DMS53 treated with DMSO at 0.1 percent for 48 hours (cell line): ENCODE data around the gene AIF1.
A peak's percentile ranks its signal among the peaks of the same experiment; 100 is the strongest.

ENCODE experiments used
- DNase-seq: peaks from one replicate; lab custom pipeline; 2025; ENCODE audit not compliant: unreplicated experiment; lab: John Stamatoyannopoulos, UW

AIF1 gene

DNA sequence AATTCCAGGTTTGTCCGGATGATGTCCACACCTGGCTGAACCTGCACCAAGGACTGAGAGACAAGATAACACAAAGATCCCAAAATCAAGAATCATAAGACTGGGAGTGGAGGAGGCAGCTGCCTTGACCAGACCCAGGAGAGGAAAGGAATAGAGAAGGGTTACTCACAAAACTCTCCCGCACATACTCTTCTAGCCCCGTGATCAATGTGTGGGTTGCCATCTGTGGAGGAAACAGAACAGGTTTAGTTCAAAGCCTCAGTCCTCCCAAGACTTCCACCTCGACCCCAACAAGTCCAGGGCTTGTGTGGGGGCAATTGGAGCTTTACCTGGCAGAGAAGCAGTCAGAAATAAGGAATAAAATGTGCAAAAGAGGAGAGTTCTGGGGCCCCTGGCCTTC lies 26.3 kb downstream of the AIF1 start:
- DNase-seq = no peak

DNA sequence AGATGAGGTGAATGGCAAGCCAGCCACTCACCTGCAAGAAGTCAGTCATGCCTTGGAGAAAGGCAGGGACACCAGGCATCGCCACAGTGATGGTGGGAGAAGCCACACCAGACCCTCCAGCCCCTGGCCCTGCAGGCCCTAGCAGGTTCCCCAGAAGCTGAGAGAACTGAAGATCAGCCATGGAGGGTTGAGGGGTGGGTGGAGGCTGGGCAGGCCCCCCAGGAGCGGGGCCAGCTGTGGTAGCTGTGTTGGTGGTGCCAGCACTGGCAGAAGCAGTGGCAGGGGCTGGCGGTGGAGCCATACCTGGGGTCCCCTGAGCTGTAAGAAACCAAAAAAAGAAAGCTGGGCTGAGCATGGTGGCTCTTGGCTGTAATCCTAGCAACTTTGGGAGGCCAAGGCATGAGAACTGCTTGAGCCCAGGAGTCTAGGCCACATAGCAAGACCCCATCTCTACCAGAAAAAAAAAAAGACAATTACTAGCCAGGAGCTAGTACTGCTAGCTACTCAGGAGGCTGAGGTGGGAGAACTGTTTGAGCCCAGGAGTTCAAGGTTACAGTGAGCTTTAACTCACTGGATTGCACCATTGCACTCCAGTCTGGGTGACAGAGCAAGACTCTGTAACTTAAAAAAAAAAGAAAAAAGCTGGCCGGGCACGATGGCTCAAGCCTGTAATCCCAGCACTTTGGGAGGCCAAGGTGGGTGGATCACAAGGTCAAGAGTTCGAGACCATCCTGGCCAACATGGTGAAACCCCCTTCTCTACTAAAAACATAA lies 27.9 kb downstream of the AIF1 start:
- no peak for DNase-seq

DNA sequence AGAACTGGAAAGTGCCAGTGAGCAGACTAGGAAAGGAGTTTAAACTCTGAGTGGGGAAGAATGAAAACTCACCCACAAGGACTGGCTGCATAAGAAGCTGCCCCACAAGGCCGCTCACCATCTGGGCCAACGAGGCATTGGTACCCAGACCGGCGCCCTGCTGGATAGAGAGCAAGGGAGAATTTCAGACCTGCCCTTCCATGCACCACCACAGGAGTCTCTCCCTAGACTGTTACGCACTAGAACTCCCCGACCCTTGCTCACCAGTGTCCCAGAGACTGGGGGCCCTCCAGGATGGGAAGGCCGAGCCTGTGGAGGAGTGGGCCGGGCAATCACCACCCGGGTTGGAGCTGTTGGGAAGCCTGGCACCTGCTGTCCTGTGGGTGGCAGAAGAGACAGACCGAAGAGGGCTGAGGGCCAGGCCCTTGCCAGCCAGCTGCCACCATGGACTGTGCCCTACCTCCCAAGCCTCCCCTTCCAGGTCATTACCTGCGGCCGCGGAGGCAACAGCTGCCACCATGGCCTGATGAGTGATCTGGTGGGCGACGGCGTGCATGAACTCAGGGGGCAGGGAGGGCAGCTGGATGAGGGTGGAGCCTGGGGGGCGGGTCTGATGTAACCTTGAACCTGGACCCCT lies 28.9 kb downstream of the AIF1 start:
- DNase-seq = no peak

DNA sequence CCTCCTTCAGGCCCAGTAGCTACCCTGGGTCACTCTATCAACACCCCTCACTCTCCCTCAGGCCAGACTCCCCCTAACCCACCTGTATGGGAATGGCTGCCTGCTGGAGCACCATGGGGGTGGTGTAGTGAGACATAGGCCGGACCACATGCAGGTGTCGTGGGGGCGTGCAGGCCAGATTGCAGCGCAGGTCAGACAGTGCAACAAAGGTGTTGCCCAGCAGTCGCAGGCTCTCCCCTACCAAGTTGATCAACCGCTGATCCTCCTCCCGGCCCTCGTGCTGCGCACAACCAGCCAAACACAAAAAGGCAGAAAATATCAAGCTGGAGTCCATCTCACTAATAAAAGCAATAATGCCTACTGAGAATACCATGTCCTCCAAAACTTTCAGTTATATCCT lies 30.3 kb downstream of the AIF1 start:
- no peak for DNase-seq

DNA sequence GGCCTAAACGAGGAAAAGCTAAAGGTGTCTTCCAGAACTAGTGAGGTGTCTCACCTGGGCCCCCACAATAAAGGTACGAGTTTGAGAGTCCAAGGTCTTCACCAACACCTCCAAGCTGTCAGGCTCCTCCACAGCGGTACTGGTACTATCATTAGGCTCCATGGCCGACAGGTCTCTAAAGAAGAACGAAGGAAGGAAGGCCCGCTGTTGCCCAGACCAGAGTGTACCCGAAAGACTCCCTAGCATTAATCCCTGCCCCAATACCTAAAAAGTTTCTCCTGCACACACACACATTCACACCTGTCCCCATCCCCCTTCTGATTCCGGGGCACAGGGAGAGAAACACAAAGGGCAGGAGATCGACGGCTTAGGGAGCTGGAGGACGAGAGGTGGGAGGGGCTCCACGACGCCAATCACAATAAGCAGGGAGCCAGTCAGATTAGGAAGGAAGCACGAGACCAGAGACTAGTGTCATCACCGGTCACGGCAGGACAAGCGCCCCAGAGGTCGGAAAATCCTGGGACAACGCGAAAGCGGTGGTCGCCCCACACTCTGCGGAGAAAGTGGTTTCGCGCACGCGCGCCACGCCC lies 36.7 kb downstream of the AIF1 start:
- DNase-seq = peak; percentile 79

DNA sequence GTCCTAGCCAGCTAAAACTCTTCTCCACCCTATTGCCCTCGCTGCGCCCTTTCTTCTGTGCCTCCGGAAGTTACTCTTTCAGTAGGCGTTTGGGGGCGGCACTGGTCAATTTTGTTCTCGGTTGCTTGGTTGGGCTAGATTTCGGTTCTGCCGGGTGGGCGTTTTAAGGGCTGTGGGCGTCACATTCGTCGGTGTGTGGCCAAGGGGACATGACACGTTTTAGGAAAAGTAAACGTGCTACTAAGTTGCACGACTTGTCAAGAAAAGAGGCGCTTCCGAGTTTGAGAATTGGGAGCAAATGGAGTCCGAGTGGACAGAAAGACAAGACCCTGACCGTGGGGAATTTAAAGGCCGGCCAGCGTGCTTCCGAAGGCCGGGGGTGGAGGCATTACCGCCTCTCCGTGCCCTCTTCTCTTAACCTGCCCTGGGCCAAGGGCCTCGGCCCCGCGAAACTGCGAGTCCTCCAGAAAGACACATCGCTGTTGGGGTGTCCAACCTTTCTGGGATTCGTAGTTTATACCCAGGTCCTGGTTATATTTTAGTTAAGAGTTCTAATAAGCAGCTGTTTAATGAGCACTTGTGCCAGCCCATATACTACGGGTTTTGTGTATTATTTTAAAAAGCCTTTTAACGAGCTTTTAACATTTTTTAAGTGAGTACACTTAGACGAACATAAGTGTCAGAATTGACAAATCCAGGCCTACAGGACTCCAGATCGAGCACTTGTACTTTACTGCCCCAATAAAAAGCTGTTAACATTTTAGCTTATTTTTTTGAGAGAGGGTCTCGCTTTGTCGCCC lies 38.1 kb downstream of the AIF1 start:
- DNase-seq = no peak

DNA sequence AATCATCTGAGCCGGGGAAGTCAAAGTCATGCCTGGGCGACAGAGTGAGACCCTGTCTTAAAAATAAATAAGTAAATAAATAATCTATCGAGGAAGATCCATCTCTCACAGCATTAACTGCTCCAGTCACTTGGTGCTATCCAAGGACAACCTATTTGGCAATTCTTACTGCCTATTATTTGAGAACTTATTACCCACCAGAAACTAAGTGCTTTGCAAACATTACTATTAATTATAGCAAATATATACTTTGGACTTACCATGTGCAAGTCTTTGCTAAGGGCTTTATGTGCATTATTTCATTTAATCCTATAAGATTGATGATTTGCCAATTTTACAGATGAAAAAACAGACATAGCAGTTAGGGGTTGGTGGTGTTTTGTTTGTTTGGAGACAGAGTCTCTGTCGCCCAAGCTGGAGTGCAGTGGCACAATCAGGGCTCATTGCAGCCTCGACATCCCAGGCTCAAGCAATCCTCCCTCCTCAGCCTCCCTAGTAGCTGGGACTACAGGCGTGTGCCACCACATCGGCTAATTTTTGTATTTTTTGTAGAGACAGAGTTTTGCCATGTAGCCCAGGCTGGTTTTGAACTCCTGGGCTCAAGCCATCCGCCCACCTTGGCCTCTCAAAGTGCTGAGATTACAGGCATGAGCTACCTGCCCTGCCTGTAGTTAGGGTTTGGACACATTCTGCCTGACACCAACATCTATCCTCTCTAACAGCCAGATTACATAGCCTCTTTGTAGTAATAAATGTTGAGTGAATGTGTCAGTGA lies 39.7 kb downstream of the AIF1 start:
- DNase-seq = no peak

DNA sequence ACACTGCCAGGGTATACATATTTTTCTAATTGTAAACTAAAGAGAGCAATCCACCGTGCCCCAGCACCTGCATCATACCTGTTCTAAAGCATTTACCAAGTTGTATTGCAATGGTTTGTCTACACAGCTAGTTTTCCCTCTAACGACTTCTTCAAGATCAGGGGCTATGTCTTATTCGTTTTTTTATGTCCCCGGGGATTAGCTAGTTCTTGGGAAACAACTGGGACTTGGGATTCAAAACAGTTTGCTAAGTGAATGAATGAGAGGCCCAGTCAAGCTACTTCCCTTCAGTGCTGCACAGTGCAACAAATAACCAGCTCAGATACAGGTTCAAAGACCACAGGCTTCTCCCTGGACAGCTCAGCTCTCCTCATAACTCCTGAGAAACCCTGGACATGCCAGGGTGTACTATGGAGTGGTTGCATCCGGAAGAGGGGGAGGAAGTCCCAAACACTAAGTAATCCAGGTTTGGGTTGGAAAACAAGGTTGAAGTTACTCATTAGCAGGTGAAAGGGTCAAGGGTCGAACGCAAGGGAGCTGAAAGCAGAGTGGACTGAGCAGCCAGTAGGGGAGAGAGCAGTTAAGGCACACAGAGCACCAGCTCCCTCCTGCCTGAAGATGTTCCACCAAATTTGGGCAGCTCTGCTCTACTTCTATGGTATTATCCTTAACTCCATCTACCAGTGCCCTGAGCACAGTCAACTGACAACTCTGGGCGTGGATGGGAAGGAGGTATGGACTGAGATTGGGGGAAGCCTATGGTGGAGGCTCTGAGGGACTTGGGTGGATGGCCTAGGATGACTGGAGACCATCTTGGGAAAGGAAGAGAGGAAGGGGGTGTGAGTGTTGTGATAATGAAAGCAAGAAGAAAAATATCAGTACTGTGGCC lies 40.6 kb downstream of the AIF1 start, which contains the start of gene APOM:
TSS of gene APOM (plus strand) at position 546 of the 889 bp plus-strand sequence. CDS start at position 619, 73 bp downstream.
- DNase-seq = no peak

DNA sequence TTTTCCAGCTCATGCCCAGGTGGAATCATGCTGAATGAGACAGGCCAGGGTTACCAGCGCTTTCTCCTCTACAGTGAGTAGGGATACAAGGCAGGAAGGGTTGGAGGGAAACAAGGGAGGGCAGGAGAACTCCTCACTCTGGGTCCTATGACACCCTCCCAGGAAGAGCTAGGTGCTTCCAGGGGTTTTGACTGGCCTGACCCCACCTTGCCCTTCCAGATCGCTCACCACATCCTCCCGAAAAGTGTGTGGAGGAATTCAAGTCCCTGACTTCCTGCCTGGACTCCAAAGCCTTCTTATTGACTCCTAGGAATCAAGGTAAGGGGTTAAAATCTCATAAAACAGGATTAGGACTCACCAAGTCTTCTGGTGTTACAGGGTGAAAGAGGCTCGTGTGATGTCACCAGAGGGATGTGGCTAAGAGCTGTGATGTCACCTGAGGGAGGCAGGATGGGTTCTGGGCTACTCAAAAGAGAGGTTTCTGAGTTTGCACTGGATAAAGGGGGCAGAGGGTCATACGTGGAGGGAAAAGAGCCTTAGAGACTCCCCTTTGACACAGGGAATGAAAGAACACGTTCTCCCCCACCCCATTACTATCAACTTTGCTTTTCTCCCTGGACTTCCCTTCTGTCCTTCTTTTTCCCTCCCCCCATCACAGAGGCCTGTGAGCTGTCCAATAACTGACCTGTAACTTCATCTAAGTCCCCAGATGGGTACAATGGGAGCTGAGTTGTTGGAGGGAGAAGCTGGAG lies 42.5 kb downstream of the AIF1 start:
- no peak for DNase-seq

DNA sequence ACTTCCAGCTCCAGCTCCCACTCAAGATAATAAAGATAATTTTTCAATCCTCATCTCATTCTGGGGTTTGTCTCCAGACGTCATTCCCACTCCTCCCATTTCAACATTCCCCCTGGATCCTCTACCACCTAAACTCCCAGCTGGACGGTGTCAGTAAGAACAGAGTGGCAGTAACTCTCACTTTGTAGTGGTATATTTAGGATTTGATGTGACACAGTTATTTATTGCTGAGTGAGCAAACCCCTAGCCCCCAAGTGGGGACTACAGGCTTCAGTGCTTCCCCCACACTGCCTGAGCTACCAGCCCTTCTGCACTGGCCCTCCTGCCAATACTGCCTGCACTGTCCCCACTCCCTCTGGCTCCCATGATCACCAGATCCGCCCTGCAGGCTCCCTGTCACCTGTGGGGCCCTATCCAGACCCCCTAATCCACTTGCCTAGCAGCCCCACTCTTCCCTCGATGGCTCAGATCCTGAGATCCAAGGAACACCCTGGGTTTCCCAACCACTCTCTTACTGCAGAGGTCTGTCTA lies 43.2 kb downstream of the AIF1 start:
- no peak for DNase-seq

DNA sequence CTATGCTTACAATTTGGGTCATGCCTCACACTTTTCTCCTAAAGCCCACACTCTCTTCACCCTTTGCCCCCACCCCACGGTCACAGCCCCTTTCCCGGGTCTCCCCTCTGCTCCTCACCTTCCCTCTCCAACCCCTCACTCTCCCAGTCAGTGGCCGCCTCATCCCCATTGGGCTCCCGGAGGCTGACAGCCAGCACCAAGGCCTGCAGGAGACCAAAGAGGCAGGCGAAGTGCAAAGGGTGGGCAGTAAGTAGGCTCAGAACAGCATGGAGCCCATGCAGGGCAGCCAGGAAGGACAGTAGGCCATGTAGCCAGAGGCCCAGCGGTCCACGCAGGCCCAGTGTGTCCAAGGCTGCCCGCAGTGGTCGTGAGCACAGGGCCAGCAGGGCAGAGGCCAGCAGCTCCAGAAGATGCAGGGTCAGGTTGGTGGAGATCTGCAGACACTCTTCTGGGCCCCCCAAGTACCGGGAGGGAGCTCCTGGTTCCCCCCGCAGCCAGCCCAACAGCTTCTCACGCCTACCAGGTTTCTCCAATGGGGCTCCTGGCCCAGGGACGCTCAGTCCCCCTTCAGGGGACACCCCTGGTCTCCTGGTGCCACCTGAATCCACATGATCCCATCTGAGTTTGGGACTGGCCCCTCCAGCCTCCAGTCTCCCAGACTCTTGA lies 44.1 kb downstream of the AIF1 start:
- no peak for DNase-seq

DNA sequence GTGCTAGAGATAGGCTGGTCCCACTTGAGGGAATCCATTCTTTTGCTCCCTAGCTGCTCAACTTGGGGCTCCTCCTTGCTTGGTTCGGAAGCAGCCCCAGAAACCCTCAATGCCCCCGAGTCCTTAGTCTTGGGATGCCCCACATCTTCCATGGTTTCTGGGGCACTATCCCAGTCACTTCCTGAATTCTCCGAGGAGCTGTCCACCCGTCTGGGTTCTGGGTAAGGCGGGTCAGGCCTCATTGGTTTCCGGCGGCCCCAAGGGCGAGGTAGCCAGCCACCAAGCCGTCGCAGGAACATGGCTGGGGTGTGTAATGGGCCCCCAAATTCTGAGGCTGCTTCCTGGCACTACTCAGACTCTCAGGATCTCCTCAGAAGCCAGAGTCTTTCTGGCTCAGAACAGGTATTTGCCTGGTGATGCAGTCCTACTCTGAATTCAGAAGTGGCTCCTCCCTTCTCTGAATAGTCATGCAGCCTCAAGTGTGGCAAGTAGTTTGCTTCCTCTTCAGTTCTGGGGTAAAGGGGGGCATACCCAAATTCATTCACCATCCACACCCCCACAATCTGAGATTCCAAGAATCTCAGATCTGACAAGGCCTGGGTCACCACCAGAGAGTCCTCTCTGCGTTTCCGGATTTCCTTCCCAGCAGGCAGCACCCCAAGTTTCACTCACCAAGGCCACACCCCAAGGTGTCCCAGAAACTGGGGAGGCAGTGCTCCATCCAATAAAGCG lies 44.8 kb downstream of the AIF1 start:
- DNase-seq = no peak

DNA sequence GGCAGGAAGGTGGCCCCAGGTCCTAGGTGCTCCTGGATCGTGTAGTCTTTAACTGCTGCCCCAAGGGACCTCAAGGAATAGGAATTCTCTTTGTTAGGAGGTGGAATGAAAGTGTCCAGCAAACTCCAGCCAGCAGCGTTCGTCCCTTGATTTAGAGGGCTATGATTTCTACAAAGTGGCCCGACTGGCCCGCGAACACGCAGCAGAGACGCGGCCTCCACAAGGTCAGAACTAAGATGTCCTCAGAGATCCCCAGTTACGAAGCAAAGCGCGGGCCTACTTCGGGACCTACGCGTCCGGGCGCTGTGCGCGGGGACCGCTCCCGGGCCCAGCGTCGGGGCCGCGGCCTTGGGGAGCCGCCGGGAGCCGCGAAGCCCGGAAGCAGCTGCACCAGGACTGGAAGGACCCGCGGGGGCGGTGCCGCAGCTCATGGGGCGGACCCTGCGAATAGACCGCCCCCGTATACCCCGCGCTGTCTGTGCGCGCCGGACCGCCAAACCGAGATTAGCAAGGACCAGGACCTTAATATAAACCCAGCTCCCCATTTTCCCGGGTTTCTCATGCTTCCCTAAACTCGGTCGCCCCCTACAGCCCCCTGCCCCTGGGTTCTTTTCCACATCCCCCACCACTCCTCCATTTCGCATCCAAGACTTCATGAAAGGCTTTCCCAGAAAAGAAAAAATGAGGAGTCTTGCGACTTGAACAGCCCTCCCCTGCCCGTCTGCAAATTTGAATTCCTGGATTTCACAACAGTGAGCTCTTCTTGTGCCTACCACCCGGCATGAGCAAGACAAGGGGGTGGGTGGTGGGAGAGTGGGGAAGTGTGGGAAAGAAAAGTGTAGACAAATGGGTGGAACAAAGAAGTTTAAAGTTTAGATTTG lies 45.6 kb downstream of the AIF1 start, which contains the start of gene C6orf47:
TSS of gene C6orf47 (minus strand) at position 398 of the 881 bp plus-strand sequence. CDS start 831 bp downstream, outside the sequence.
- peak; percentile 73 for DNase-seq

DNA sequence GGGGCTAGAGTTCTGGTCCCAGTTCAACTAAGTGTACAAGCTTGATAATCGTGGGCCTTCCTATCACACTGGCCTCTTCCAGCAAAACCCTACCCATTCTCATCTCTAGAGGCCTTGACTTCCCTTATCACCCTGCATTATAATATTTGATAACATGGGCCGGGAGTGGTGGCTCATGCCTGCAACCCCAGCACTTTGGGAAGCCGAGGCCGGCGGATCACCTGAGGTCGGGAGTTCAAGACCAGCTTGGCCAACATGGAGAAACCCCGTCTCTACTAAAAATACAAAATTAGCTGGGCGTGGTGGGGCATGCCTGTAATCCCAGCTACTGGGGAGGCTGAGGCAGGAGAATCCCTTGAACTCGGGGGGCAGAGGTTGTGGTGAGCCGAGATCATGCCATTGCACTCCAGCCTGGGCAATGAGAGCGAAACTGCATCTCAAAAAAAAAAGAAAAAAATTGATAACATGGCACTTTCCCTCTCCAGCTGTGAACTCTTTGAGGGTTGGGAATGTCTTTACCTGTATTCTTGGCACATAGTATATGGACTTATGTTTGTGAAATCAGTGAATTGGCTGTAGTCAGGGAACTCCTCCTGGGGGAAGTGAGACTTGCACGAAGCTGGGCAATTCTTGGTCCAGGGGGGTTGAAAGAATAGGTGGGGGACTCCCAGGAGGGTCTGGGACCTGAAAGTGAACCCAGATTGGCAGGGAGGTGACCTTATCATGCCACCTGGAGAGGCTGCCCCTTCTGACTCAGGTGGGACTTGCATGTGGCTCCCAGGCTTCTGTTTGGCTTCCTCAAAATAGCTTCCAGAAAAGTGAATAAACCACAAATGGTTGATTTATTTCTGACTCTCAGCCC lies 46.5 kb downstream of the AIF1 start:
- no peak for DNase-seq

DNA sequence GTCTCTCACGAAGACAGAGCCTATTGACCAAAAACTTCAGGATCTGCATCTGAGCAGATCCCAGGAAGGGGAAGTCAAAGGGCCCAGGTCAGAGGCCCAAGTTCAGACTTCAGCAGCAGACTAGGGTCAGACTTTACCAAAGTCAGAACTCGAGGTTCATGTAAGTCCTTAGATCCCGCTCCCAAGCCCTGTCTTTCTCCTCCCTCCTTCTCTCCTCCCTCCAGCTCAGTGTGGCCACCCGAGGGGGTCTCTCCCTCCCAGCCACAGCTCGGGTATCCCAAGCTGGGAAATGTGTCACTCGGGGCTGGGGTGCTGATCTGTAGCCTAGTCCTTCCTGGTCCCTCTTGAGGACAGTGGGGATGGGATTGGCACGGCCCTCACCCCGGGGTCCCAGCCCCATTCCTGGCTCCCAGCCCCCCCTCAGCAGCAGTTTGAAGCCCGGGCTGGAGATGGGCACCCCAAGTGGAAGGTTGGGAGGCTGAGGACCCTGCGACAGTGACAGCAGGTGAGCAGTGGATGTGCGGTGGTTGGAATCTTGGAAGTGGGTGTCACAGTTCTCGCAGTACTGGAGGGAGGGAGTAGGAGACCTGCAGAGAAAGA lies 47.2 kb downstream of the AIF1 start:
- DNase-seq = no peak
